Measurements from ENCODE around the gene CDKN2AIP. TPM values are rescaled to one million over a fixed set of nuclear protein-coding genes. Genes with fewer than 3 reads are reported as not detected.

CDKN2AIP gene
- total and polyA plus RNA-seq, 2 experiments from 2014 or later, result 20.7 to 34.1 TPM

DNA sequence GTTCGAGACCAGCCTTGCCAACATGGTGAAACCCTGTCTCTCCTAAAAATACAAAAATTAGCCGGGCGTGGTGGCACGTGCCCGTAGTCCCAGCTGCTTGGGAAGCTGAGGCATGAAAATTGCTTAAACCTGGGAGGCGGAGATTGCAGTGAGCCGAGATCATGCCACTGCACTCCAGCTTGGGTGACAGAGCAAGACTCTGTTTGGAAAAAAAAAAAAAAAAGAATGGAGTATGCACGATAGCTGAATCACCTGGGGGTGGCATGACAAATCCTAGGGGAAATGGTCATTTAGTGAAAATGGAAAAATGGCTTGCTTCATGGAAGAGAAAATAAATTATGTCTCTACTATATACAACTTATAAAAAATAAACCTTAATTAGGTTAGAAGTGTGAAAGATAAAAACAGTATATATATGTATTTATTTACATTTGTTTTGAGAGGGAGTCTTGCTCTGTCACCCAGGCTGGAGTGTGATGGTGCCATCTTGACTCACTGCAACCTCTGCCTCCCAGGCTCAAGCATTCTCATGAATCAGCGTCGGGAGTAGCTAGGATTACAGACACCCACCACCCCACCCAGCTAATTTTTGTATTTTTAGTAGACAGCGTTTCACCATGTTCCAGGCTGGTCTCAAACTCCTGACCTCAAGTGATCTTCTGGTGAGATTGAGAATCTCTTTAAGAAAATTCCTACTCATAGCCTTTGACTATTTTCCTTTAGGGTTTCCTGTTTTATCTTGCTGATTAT, 41.1 kb downstream of the CDKN2AIP start:
- H3K27ac ChIP-seq, result no peak overlapping the region
- no peaks in the 10 kb centered on the region for H3K36me3 ChIP-seq
- no peak for TF ChIP-seq CTCF (IDR thresholded peaks at IDR 0.05; ENCODE audit: low read depth, low read length)
- no peaks in the 10 kb centered on the region for H3K4me1 ChIP-seq (ENCODE audit: low read depth)
- no peak for DNase-seq (ENCODE audit: low read depth in 1 of 2, low spot score in 1 of 2)
- H3K4me3 ChIP-seq, result no peak overlapping the region
- H3K27me3 ChIP-seq, result no peaks in the 10 kb centered on the region
- H3K9me3 ChIP-seq (ENCODE audit: low read depth), result no peaks in the 10 kb centered on the region

- DNase-seq (ENCODE audit: low read depth in 1 of 2, low spot score in 1 of 2), result no peak
- no peaks in the 10 kb centered on the region for H3K9me3 ChIP-seq (ENCODE audit: low read depth)
- TF ChIP-seq CTCF (IDR thresholded peaks at IDR 0.05; ENCODE audit: low read depth, low read length), result no peak
- H3K27me3 ChIP-seq, result no peaks in the 10 kb centered on the region
- H3K36me3 ChIP-seq, result no peaks in the 10 kb centered on the region
- no peaks in the 10 kb centered on the region for H3K4me1 ChIP-seq (ENCODE audit: low read depth)
- H3K27ac ChIP-seq, result no peak overlapping the region
- no peak overlapping the region for H3K4me3 ChIP-seq
Measured at GRCh38 chr4:183492791-183493222, 48.4 kb downstream of the CDKN2AIP start.

- Histone ChIP-seq H3K27ac (no peak overlapping the region), H3K27me3 (no peaks in the 10 kb centered on the region), H3K4me1 (ENCODE audit: low read depth) (no peaks in the 10 kb centered on the region), H3K36me3 (no peaks in the 10 kb centered on the region), H3K4me3 (no peak overlapping the region), H3K9me3 (ENCODE audit: low read depth) (no peaks in the 10 kb centered on the region)
- TF ChIP-seq CTCF (IDR thresholded peaks at IDR 0.05; ENCODE audit: low read depth, low read length), result no peak
- DNase-seq (ENCODE audit: low read depth in 1 of 2, low spot score in 1 of 2), result no peak
Measured at GRCh38 chr4:183493246-183493645, 48.8 kb downstream of the CDKN2AIP start.

- Histone ChIP-seq H3K36me3 (no peaks in the 10 kb centered on the region), H3K9me3 (ENCODE audit: low read depth) (no peaks in the 10 kb centered on the region), H3K4me3 (no peak overlapping the region), H3K4me1 (ENCODE audit: low read depth) (no peaks in the 10 kb centered on the region), H3K27me3 (no peaks in the 10 kb centered on the region), H3K27ac (no peak overlapping the region)
- DNase-seq (ENCODE audit: low read depth in 1 of 2, low spot score in 1 of 2), result no peak
- TF ChIP-seq CTCF (IDR thresholded peaks at IDR 0.05; ENCODE audit: low read depth, low read length), result no peak
Measured at GRCh38 chr4:183495184-183495583, 50.7 kb downstream of the CDKN2AIP start.

Other genes with a start within 250 kb of the CDKN2AIP start
- not detected in 2 replicates for gene CLDN22, start 124.4 kb upstream of the CDKN2AIP start, total RNA-seq
- not detected in 2 replicates for gene CLDN22, start 124.4 kb upstream of the CDKN2AIP start, polyA plus RNA-seq
- gene CLDN24, start 122.2 kb upstream of the CDKN2AIP start, total RNA-seq, result not detected in 2 replicates
- gene CLDN24, start 122.2 kb upstream of the CDKN2AIP start, polyA plus RNA-seq, result not detected in 2 replicates
- 14.2 and 14.6 TPM in 2 replicates for gene ING2, start 60.4 kb downstream of the CDKN2AIP start, total RNA-seq
- 26.1 and 32.9 TPM in 2 replicates for gene ING2, start 60.4 kb downstream of the CDKN2AIP start, polyA plus RNA-seq
- 21.5 and 33.3 TPM in 2 replicates for gene RWDD4, start 214.5 kb downstream of the CDKN2AIP start, total RNA-seq
- gene RWDD4, start 214.5 kb downstream of the CDKN2AIP start, polyA plus RNA-seq, result 40.0 and 43.5 TPM in 2 replicates
- gene TRAPPC11, start 214.7 kb downstream of the CDKN2AIP start, total RNA-seq, result 23.5 and 45.7 TPM in 2 replicates
- 15.8 and 22.0 TPM in 2 replicates for gene TRAPPC11, start 214.7 kb downstream of the CDKN2AIP start, polyA plus RNA-seq